WTC11 (cell line): ENCODE results near the gene CHDH.

ENCODE experiments used
- AFF4 ChIP-seq: sonication (generic); formaldehyde crosslinking; IDR thresholded peaks from 2 replicates; pipeline ENCODE4 v1.8.1; 2023; ENCODE audit warnings: mild to moderate bottlenecking, missing genetic modification reagents, borderline replicate concordance
- CREB1 ChIP-seq: sonication (generic); formaldehyde crosslinking; IDR thresholded peaks from 2 replicates; pipeline ENCODE4 v1.8.0; 2023; ENCODE audit warnings: mild to moderate bottlenecking, missing genetic modification reagents
- CTCF ChIP-seq: fragments of 200-600 bp; IDR thresholded peaks from 2 replicates; pipeline ENCODE4 v1.8.0; 2022; ENCODE audit warnings: antibody characterized with exemption
- IRF1 ChIP-seq: sonication (generic); formaldehyde crosslinking; IDR thresholded peaks from 2 replicates; pipeline ENCODE4 v1.8.0; 2023; ENCODE audit warnings: missing genetic modification reagents
- NFYB ChIP-seq: sonication (generic); formaldehyde crosslinking; conservative IDR thresholded peaks from 2 replicates; pipeline ENCODE4 v1.8.0; 2022; ENCODE audit warnings: low read depth, missing genetic modification reagents
- PRRX2 ChIP-seq: fragments of 250-450 bp; sonication (Bioruptor Pico); IDR thresholded peaks from 2 replicates; pipeline ENCODE4 v1.8.0; 2021; ENCODE audit warnings: mild to moderate bottlenecking
- ZNF281 ChIP-seq: sonication (generic); formaldehyde crosslinking; IDR thresholded peaks from 2 replicates; pipeline ENCODE4 v1.8.0; 2023; ENCODE audit warnings: mild to moderate bottlenecking, missing genetic modification reagents
- ZNF317 ChIP-seq: sonication (generic); formaldehyde crosslinking; IDR thresholded peaks from 2 replicates; pipeline ENCODE4 v1.8.1; 2023; ENCODE audit warnings: low read depth, mild to moderate bottlenecking, moderate library complexity, missing genetic modification reagents, borderline replicate concordance
- ZNF423 ChIP-seq: fragments of 250-450 bp; sonication (Bioruptor Pico); IDR thresholded peaks from 2 replicates; pipeline ENCODE4 v2.1.2; 2022; ENCODE audit warnings: mild to moderate bottlenecking, moderate library complexity

- no peak for TF ChIP-seq AFF4
- TF ChIP-seq CTCF, result no peak
- no peak for TF ChIP-seq NFYB (CRISPR knock-in tag)
- no peak for TF ChIP-seq ZNF281
- no peak for TF ChIP-seq CREB1
- no peak for TF ChIP-seq ZNF423 (CRISPR knock-in tag)
- TF ChIP-seq PRRX2, result no peak
- no peak for TF ChIP-seq IRF1 (CRISPR knock-in tag)
- no peak for TF ChIP-seq ZNF317 (CRISPR knock-in tag)
Measured at GRCh38 chr3:53811143-53811927, 34.9 kb downstream of the CHDH start.
